GM19372 (cell line): ENCODE data around the gene RABL2B.

ENCODE experiments used
- ATAC-seq: cut with Tn5 transposase; IDR thresholded peaks from one replicate; pipeline ENCODE4 v1.9.1; 2021; ENCODE audit warnings: mild to moderate bottlenecking, low read depth, moderate library complexity; ENCODE audit not compliant: unreplicated experiment

The RABL2B gene

DNA sequence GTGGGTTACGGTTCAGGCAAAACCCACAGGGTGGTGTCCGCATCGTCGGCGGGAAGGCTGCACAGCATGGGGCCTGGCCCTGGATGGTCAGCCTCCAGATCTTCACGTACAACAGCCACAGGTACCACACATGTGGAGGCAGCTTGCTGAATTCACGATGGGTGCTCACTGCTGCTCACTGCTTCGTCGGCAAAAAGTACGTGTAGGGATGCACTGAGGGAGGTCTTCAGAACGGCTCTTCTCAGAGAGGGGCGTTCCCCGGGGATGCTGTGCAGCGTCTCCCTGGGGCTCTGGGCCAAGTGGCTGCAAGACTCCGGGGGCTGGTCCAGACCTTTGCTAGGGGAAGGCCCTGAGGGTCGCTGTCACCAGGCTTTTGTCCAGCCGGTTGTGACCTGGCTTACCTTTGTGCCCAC, 44.2 kb downstream of the RABL2B start:
- ATAC-seq: no peak

DNA sequence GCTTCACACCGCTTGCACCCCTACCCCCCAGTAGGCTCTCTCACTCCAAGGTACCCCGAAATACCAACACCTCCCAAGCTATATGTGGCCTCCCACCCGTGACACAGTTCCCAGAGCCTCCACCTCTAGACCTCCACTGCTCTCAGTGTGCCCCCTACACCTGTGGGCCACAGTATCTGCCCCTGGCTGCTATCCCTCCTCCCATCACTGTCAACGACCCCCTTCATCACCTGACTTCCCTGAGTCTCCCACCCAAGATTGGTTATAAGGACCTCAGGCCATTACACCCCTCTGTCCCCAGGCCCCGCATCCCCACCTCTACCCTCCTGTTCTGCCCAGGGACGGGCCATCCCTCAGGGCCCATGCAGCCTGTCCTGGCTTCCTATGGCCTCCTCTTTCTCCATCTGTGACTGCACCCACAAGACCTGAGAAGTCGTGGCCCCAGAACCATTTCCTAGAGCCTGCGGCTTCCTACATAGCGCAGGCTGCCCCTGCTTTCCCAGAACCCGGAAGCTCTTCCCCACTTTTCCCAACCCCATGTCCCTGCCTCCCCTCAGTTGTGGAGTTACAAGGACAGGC, 44.7 kb downstream of the RABL2B start:
- ATAC-seq: no peak

DNA sequence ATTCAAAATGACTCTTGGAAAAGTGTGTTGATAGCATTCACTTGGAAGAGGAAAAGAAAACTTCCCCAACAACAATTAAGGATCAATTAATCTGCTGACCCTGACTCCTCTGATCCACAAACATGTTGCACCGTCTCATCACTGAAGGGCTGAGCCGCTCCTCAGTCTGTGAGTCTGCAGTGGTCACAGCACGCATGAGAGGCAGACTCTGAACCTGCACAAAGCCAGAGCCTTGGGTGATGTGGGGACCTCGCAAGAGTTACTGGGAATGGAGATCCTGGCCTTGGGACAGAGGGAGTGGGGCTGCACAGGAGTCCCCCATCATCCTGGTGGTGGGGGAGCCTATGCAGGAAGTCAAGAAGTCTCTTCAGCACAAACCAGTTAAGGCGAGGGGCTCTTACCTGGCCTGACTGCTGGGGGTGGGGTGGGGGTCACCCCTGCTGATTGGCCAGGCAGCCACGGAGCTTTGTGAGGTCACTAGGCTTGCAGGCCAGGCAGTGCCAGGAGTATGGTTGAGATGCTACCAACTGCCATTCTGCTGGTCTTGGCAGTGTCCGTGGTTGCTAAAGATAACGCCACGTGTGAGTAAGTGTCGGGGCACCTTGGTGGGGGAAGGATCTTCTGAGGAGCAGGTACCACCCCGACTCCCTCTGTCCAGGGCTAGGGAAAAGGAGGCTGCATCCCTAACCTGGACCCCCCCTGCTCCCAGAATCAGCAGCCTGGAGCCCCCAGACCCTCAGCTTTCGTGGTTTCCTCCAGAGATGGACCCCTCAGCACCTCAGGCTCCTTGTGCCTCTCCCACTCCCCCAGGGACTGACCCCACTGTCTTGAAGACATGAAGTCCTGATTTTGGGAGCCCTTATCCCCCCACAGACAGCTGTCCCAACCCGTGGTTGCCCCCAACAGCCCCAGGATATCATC, 45.4 kb downstream of the RABL2B start, which contains the start of gene ACR:
ACR (plus strand) TSS at position 477 of the 921 bp plus-strand sequence; CDS start at position 509, 32 bp downstream.
- no peak for ATAC-seq

DNA sequence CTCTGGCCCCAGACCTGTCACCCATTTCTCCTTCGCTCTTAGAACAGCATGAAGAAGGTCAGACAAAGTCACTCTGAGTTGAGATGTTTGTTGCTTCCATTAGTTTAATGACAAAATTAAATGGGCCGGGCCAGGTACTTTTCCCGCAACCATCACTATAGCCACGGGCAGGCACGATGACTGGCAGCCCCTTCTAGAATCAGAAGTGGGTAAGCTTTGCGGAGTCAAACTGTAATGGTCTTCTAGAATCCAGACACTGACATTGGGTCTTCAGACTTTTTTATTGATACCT, 47.8 kb downstream of the RABL2B start:
- no peak for ATAC-seq

DNA sequence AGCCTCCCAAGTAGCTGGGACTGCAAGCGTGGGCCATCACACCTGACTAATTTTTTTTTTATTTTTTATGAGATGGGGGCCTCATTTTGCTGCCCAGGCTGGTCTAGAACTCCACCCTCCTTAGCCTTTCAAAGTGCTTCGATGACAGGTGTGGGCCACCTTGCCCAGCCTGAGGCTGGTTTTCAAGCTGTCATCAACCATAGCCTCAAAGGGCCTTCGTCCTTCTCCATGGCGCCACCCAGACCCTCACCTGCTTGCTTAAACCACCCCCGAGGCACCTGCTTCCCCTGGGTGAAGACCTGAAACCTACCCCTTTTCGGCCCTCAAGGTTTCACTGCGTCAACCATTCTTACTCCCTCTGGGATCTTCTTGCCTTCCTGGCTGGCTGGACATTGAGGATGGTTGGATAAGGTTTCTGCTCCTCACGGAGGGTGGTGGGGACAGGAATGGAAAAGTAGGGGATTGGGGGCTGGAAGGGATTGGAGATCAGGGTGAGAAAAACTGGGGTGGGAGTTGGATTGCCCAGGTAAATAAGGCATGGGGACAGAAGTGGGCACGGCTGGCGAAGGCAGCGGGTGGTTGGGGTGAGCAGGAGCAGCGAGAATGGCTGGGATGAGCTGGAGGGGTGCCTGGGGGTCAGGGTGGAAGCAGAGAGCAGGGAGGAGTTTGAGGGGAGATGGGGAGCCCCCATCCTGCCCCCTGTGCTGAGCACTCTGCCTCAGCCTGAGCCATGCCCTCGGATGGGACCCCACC, 48.3 kb downstream of the RABL2B start:
- ATAC-seq: no peak

DNA sequence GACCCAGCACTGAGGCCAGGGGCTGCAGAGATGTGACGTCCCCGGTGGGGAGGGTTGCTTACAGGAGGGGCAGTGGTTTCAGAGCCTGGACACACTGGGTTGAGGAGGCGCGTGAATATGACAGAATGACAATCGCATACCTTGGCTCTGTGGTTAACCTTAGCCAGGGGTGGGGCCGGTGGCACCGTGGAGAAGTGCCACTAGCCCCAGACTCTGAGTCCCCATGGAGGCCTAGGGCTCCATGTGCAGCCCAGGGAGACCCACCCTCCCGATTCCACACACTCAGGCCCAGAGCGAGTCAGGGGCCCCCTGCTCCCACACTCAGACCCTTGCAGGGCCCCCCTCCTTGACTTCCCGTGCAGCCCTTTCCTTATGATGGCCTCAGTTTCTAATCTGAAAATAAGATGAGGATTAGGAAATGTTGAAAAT, 49.1 kb downstream of the RABL2B start:
- no peak for ATAC-seq

DNA sequence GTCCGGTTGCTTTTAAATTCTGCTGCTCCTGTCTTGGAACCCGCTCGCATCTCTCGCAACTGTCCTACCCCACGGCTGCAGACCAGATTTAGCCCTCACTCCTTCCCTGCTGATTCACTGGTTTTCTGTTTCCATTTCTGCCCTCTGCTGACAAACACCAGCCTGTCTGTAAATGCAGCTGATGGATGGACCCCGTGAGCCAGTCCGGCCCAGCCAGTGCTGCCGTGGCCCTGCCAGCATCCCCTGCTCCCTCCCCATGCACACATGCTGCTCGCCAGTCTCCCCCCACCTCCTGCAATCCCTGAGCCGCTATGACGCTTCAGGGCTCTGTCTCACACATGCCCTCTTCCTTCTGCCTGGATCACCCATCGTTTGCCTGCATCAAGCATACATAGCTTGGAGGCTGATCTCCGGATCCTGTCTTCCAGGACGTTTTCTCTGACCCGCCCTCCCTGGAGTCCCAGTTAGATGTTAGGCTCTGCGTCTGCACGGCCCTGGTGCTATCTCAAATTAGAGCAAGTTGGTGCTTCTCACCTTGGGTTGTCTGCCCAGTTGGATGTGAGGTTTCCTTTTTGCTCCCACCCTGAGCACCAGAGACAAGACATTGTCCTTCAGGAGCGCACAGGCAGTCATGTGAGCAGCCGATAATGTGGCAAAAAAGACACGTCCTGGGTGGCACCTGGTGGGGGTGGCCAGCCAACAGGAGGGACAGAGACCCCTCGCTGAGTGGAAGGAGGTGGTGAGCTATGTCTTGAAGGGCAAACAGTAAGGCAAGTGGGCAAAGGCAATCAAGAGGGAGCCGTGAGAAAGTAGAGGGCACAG, 49.7 kb downstream of the RABL2B start:
- ATAC-seq: no peak

DNA sequence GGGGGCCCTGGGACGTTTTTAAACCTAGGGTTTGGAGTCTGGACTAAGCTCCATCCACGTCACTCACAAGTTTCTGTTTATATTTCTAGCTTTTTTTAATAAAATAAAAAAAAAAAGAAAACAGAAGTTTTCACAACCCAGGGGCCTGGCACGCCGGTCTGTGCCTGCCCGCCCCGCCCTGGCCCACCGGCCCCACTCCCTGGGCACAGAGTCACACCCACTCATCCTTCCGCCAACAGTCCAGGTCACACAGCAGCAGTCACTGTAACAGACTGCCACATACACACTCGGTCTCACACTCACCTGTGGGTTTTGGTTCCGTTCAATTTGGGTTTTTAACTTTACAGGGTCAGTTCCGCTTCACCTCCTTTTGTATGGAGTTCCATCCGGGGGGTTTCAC, 50.8 kb downstream of the RABL2B start:
- ATAC-seq: no peak

DNA sequence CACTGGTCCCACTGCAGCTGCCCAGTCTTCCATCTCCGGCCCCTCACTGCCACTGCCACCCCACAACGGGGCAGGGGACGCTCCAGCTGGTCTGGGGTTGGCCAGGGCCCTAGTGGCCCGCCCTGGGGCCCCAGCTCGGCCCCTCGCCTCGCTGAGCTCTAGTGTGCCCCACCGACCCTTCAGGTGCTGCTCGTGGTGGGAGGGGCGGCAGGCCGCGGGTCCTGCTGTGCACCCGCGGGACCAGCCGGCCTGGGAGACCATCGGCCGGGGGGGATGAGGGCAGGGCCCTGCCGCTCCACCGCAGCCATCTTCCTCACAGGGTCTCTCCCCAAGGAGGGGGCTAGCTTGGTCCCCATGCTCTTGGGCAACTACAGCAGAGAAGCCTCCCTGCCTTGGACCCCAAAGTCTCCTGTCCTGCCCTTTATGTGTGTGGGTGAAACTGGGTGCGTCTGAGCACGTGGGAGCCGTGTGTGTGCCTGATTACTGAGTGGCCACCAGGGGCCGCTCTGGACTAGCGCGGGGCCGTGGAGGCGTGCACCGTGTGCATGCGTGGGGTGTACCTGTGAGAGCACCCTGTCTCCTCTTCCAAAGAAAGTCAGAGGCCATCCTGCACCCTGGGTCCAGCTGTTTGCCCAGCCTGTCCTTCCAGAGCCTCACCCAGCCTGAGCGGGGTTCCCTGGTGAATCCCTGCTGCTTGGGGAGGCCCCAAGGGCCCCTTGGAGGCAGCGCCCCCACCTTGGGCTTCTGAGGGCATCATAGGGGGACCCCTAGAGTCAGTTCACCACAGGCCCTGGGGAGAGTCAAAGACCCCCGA, 51.4 kb downstream of the RABL2B start:
- no peak for ATAC-seq

DNA sequence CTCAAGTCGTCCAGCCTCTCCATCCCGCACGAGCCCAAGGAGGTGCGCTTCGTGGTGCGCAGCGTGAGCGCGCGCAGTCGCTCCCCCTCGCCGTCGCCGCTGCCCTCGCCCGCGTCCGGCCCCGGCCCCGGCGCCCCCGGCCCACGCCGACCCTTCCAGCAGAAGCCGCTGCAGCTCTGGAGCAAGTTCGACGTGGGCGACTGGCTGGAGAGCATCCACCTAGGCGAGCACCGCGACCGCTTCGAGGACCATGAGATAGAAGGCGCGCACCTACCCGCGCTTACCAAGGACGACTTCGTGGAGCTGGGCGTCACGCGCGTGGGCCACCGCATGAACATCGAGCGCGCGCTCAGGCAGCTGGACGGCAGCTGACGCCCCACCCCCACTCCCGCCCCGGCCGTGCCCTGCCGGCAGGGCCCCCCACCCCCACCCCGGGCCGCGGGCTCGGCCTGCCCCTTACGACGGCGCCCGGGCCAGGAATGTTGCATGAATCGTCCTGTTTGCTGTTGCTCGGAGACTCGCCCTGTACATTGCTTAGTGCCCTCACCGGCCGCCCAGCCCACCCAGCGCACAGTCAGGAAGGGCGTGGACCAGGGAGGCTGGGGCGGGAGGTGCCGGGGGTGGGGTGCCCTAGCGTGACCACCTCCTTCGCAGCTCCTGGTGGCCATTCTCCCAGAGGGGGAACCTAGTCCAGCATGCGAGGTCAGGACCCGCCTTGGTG, 52.3 kb downstream of the RABL2B start:
- ATAC-seq: no peak

DNA sequence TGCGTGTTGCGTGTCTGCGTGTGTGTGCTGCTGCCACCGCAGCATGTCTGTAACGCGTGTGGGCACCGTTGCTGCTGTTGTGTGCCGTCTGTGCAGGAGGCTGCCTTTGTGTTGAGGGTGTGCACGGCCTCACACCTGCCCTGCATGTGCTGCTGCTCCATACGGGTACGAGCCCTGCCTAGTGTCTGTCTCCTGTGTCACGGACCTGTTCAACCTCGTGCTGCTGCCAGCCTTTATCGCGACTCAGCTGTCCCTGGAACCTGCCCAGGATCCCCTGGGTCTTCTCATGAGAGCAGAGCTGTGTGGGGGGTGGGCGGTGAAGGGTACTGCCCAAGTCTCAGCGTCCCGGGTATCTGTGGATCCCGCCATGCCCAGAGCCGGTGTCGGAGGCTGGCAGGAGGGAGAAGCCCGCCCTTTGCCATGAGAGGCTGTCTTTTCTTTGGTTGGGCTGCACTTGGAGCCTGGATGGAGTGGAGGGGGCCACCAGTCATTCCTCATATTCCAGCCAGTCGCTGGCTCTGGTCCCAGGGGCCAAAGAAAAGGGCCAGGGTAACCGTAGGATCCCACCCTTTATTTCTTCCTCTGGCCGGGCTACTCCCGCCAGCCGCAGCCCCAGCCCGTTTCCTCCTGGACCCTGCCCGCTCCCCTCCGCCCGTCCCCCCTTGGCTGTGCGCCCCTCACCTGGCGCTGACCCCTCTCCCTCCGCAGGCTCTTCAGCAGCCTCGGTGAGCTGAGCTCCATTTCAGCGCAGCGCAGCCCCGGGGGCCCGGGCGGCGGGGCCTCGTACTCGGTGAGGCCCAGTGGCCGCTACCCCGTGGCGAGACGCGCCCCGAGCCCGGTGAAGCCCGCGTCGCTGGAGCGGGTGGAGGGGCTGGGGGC, 53.2 kb downstream of the RABL2B start:
- ATAC-seq: no peak

DNA sequence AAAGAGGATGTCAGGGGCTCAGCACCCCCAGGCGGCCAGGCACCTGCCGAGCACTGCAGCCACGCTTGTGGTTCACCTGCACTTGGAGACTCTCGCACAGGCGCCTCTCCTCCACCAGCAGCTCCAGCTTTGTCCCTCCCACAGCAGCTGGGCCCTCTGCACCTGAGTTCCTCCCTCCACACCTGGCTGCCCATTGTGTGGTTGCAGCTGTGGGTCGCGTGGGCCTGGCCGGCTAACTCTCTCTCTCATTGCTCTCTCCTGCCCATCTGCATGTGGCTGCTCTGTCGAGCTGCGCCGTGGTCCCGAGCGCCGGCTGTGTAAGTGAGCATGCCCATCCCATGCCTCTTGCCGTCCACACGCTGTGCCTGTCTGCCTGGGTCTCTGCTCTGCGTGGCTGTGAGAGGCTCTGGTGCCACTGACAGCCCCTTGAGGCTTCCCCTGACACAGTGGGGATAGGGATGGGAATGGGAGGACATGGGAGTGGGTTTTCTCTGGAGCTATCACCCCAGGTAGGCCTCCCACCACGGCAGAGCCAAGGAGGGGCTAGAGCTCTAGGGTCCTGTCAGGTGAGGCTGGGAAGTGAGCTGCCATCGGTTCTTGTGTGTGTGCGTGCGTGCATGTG, 53.9 kb downstream of the RABL2B start:
- ATAC-seq: no peak

DNA sequence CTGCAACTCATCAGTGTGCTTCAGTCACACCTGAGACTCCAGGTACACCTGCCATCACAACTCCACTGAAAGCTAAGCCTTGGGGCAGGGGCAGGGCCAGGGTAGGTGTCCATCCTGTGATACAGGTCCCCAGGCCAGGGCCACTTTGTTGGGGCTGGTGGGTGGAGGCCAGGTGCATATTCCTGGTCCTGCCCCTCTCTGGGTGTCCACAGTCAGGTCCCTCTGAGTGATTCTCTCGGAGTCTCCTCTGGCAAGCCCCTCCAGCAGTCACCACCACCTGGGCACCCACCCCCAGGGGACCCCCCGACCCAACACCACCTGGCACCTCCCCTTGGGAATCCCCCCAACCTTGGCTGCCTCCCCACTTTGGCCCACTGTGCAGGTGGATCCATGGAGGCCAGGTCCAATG, 54.9 kb downstream of the RABL2B start:
- no peak for ATAC-seq

DNA sequence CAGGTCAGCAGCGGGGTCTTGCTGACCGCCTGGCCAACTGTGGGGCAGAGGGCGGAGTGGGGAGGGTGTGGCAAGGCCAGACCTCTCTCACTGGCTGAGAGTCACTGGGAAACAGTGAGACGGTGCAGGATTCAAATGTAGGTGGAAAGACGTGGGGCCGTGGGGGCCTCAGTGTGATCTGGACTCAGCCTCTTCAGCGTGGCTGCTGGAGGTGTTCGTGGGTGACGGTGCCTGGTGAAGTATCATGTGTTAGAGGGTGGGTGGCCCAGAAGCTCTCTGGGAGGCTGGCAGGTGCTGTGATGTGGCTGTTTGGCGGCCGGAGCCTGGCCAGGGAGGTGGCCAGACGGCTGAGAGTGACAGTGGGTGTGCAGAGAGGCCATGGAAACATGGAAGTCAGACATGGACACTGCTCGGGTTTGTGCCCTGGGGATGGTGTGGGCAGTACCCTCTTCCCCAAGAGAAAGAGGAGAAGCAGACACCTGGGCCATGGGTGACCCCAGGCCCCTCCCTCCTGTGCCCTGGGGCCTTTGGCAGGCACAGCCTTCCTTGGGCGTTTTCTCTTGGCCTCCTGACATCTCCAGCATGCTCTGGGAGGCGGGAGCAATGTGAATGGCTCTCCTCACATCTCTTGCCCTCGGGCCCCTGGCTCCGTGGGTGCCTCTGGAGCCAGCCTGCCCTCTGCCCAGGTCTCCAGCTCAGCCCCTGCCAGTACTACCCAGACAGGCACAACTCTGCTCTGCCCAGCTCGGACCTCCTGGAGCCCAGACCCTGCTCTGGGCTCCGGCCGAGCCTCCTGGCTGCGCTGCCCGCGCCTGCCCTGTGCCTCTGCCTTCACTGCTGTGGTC, 55.5 kb downstream of the RABL2B start:
- no peak for ATAC-seq

DNA sequence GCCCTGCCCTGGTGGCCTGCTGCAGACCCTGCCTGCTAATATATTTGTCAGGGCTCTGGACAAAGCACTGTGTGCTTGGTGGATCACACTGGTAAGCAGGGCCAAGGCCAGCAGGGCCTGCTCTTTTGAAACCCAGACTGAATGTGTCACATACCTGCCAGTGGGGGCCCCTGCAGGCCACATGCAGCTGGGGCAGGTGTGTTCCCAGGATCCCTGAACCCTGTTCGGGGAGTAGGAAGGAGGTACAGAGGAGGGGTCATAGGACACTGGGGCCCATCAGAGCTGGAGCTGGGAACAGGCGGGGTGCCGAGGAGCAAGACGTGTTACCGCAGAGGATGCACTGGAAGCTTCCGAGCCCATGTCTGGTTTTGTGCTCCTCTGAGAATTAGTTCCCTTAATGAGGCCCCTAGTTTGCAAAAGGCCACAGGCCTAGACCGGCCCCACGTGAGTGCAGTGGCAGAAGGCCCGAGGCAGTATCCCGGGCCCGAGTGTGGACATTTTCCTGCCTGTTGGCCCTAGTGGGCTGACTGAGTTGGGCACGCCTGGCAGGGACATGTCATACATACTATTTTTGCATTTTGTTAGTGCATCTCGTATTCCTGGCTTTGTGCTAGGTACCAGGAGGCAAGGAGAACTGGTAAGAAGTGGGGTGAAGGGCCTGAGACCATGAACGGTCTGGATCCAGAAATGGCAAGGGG, 56.6 kb downstream of the RABL2B start:
- no peak for ATAC-seq

DNA sequence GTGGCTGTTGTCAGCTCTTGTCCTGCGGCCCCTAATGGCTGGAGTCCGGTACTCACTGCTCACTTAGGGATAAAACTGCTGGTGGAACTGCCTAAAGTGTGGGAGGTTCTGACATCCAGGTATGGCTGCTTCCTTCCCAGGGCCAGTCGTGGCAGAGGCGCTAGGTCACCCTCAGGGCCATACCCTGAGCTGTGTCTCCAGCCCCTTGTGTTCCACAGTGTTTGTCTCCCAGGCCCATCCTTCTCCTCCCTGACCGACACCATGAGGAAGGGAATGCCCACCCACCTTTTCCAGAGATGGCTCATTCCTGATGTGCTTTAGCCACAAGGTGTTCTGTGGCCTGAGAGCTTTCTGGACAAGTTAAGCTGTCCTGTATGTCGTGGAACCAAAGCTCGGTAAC, 57.8 kb downstream of the RABL2B start:
- ATAC-seq: no peak
